Tibial nerve (tissue), 4 donors: ENCODE data around the gene CDX1. TPM values are rescaled to one million over a fixed set of nuclear protein-coding genes. Genes with fewer than 3 reads are reported as not detected.

Experiments used
- DNase-seq, 2 donors: peaks; one replicate each; pipeline ENCODE4 v3.0.0-alpha.2; 2019; ENCODE audit warnings: low spot score in 2 of 2
- H3K27ac ChIP-seq, 4 donors: fragments of 200-600 bp; sonication (generic) in 3 of 4; one replicate each; pipeline ENCODE4 v1.5.1; 2017 to 2019; ENCODE audit warnings: mild to moderate bottlenecking in 1 of 4
- H3K27me3 ChIP-seq, 2 donors: fragments of 200-600 bp; sonication (generic) in 1 of 2; one replicate each; pipeline versions ENCODE4 v1.5.1 to v1.6.0; 2017 to 2019
- H3K36me3 ChIP-seq, 3 donors: fragments of 200-600 bp; sonication (generic); one replicate each; pipeline ENCODE4 v1.5.1; 2018 to 2019
- H3K4me1 ChIP-seq, 4 donors: fragments of 200-600 bp; sonication (generic) in 3 of 4; one replicate each; pipeline ENCODE4 v1.5.1; 2017 to 2019
- H3K4me3 ChIP-seq, 4 donors: fragments of 200-600 bp; sonication (generic) in 3 of 4; one replicate each; pipeline ENCODE4 v1.5.1; 2017 to 2019; ENCODE audit warnings: mild to moderate bottlenecking in 1 of 4, moderate library complexity in 1 of 4
- H3K9me3 ChIP-seq, 4 donors: fragments of 200-600 bp; sonication (generic) in 3 of 4; one replicate each; pipeline ENCODE4 v1.5.1; 2017 to 2019
- EP300 ChIP-seq, 2 donors: sonication (generic); formaldehyde crosslinking; IDR thresholded peaks; one replicate each; pipeline ENCODE4 v1.6.1; 2017; ENCODE audit warnings: antibody characterized with exemption in 2 of 2, mild to moderate bottlenecking in 1 of 2
- POLR2A ChIP-seq, 2 donors: fragments of 450-650 bp; IDR thresholded peaks; one replicate each; pipeline ENCODE4 v1.6.1; 2017; ENCODE audit warnings: antibody characterized with exemption in 2 of 2, mild to moderate bottlenecking in 2 of 2, moderate library complexity in 2 of 2
- whole genome bisulfite sequencing, 2 donors: methylation state at CpG; one replicate each; pipeline ENCODE4 v1.1.5; 2018; 5-methylcytosine and 5-hydroxymethylcytosine counted together
- total RNA-seq, 4 donors: library from RNA; depleted of rRNA; stranded (reverse); fragments of >200 nt; gene quantifications; one replicate each; pipeline ENCODE4 v1.1.0, GENCODE V29; 2016
- TF ChIP-seq, protein P1 (sequence below), 5 experiments: fragments of 200-600 bp in 3 of 5; fragments of 450-650 bp in 2 of 5; sonication (generic) in 3 of 5; IDR thresholded peaks; one replicate each; pipeline ENCODE4 v1.5.1; 2016 to 2019; ENCODE audit warnings: antibody characterized with exemption in 5 of 5, mild to moderate bottlenecking in 3 of 5, moderate library complexity in 2 of 5

The CDX1 gene
- total RNA-seq, 4 donors from 2014 or later = 0.22 to 2.5 TPM; not detected in 2

DNA sequence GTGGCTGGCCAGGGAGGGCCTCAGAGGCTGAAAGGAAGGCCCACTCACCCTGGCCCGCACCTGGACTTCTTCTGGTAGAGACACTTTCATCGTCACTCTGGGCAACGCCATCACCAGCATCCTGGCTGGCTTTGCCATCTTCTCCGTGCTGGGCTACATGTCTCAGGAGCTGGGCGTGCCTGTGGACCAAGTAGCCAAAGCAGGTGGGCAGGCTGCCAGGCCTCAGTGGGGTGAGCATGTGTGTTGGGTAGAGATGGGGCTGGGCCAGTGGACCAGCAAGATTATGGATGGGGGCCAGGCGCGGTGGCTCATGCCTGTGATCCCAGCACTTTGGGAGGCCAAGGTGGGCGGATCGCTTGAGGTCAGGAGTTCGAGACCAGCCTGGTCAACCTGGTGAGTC is 35.9 kb downstream of the CDX1 start:
- no peak overlapping the region for H3K27ac ChIP-seq
- no peak overlapping the region for H3K4me3 ChIP-seq
- DNase-seq = no peak
- TF ChIP-seq, protein P1, sequence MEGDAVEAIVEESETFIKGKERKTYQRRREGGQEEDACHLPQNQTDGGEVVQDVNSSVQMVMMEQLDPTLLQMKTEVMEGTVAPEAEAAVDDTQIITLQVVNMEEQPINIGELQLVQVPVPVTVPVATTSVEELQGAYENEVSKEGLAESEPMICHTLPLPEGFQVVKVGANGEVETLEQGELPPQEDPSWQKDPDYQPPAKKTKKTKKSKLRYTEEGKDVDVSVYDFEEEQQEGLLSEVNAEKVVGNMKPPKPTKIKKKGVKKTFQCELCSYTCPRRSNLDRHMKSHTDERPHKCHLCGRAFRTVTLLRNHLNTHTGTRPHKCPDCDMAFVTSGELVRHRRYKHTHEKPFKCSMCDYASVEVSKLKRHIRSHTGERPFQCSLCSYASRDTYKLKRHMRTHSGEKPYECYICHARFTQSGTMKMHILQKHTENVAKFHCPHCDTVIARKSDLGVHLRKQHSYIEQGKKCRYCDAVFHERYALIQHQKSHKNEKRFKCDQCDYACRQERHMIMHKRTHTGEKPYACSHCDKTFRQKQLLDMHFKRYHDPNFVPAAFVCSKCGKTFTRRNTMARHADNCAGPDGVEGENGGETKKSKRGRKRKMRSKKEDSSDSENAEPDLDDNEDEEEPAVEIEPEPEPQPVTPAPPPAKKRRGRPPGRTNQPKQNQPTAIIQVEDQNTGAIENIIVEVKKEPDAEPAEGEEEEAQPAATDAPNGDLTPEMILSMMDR (IDR thresholded peaks at IDR 0.05) = no peak
- TF ChIP-seq EP300 (IDR thresholded peaks at IDR 0.05) (no peak), POLR2A (IDR thresholded peaks at IDR 0.05) (no peak)
- no peaks in the 10 kb centered on the region for H3K36me3 ChIP-seq
- H3K27me3 ChIP-seq = no peaks in the 10 kb centered on the region
- 90 to 91% methylated on average over 10 of the region's 10 CpGs for WGBS, 2 donors
- H3K9me3 ChIP-seq = no peaks in the 10 kb centered on the region
- no peaks in the 10 kb centered on the region for H3K4me1 ChIP-seq

DNA sequence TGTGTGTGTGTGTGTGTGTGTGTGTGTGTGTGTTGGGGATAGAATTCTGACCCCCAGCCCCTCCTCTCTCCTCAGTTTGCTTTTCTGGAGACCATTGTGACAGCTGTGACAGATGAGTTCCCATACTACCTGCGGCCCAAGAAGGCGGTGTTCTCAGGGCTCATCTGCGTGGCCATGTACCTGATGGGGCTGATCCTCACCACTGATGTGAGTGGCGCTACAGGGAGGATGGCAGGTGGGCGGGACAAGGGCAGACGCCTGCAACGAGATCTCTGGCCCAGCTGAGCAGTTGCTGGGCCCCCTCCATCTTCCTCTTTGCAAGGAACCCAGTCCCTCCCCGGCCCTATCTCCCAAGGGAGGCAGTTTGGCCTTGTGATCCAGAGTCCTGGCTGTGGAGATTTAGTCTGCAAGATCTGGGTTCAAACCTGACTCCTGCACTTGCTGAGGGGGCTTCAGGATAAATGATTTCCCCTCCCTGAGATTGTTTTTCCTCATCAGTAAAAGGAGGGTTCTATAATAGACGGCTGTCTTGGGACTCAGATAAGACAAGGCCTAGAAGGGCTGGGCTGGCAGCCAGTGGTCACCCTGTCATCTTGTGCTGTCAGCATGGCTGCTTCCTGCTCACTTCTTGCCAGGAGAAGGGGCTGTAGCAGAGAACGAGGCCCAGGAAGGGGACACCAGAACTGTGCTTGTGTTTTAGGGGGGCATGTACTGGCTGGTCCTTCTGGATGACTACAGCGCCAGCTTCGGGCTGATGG is 37.4 kb downstream of the CDX1 start:
- H3K36me3 ChIP-seq = no peaks in the 10 kb centered on the region
- no peak overlapping the region for H3K27ac ChIP-seq
- H3K9me3 ChIP-seq = no peaks in the 10 kb centered on the region
- no peak for TF ChIP-seq EP300 (IDR thresholded peaks at IDR 0.05)
- TF ChIP-seq, protein P1 (IDR thresholded peaks at IDR 0.05) = no peak
- TF ChIP-seq POLR2A (IDR thresholded peaks at IDR 0.05) = no peak
- H3K4me1 ChIP-seq = no peaks in the 10 kb centered on the region
- WGBS, 2 donors = 82 to 83% methylated on average over 12 of the region's 12 CpGs
- no peak overlapping the region for H3K4me3 ChIP-seq
- H3K27me3 ChIP-seq = no peaks in the 10 kb centered on the region
- DNase-seq = no peak

DNA sequence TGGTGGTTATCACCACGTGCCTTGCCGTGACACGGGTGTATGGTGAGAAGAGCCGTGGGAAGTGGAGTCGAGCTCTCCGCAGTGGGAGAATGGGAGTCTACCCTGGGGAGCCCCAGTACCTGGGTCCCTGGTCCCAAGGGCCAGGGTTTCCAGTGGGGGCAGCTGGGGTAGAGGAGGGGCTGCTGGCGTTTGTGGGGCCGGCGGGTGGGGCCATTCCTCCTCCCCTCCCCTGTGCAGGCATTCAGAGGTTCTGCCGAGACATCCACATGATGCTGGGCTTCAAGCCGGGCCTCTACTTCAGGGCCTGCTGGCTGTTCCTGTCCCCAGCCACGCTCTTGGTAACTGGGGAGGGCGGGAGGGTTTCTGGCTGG is 38.0 kb downstream of the CDX1 start:
- H3K9me3 ChIP-seq = no peaks in the 10 kb centered on the region
- H3K27me3 ChIP-seq = no peaks in the 10 kb centered on the region
- H3K27ac ChIP-seq = no peak overlapping the region
- H3K36me3 ChIP-seq = no peaks in the 10 kb centered on the region
- no peak overlapping the region for H3K4me3 ChIP-seq
- DNase-seq = no peak
- TF ChIP-seq POLR2A (IDR thresholded peaks at IDR 0.05) (no peak), EP300 (IDR thresholded peaks at IDR 0.05) (no peak)
- TF ChIP-seq, protein P1 (IDR thresholded peaks at IDR 0.05) = no peak
- no peaks in the 10 kb centered on the region for H3K4me1 ChIP-seq
- WGBS, 2 donors = 88 to 92% methylated on average over 7 to 10 of the region's 13 CpGs

DNA sequence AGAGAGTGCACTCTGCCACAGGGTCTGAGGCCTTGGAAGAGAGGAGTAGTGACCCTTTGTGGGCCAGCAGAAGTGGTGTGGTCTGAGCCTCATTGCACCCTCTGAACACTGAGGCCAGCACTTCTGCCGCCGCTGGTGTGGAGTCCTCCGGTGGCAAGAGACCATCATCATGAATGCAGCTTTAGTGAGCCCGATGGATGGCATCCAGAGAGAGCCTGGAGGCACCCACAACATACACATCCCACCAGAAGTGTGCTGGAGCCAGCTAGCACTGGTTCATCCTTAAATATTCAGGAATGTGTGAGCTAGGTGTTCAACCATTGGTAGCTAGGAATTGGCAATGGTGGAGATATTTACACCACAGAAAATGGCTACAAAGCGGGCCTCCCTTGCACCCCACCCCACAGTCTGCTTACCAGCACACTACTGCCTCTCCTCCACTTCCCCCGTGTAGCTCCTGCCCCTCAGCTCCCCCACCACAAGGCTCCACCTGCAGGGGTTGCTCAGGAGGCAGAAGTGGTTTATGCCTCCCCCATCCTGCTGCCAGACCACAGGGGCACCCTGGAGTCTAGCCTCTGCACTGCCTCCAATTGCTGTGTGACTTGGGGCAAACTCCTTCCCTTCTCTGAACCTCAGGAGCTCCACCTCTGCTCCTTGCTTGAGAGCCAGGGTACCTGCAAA is 39.7 kb downstream of the CDX1 start:
- Histone ChIP-seq H3K36me3 (no peaks in the 10 kb centered on the region), H3K9me3 (no peaks in the 10 kb centered on the region), H3K4me1 (no peaks in the 10 kb centered on the region), H3K27ac (no peak overlapping the region), H3K27me3 (no peaks in the 10 kb centered on the region), H3K4me3 (no peak overlapping the region)
- DNase-seq = no peak
- TF ChIP-seq POLR2A (IDR thresholded peaks at IDR 0.05) (no peak), EP300 (IDR thresholded peaks at IDR 0.05) (no peak)
- TF ChIP-seq, protein P1 (IDR thresholded peaks at IDR 0.05) = no peak
- WGBS, 2 donors = 62 to 63% methylated on average over 6 of the region's 6 CpGs

DNA sequence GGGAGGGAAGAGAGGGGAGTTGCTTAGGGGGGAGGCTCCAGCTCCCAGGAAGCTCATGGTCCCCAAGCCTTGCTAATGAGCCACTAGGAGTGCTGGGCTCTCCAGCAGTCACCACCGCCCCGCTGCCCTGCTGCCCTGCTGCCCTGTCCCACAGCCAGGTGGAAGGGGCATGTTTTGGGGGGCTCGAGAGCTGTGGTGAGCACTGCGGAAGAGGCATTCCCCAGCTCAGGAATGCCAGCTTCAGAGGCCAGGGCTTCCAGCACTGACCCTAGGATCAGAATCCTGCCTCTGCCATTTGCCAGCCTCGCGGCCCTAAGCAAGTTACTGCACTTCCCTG is 40.2 kb downstream of the CDX1 start:
- H3K4me1 ChIP-seq = no peaks in the 10 kb centered on the region
- TF ChIP-seq POLR2A (IDR thresholded peaks at IDR 0.05) (no peak), EP300 (IDR thresholded peaks at IDR 0.05) (no peak)
- TF ChIP-seq, protein P1 (IDR thresholded peaks at IDR 0.05) = no peak
- 85 to 95% methylated on average over 6 of the region's 6 CpGs for WGBS, 2 donors
- no peak overlapping the region for H3K4me3 ChIP-seq
- H3K9me3 ChIP-seq = no peaks in the 10 kb centered on the region
- DNase-seq = no peak
- H3K27ac ChIP-seq = no peak overlapping the region
- no peaks in the 10 kb centered on the region for H3K36me3 ChIP-seq
- H3K27me3 ChIP-seq = no peaks in the 10 kb centered on the region
